Common myeloid progenitor, CD34-positive (primary cell): ENCODE data around the gene KCNH2.

ENCODE experiments used
- CTCF ChIA-PET: fragments of 350-600 bp; sonication (Branson Sonifier 250); formaldehyde crosslinking; loops from one replicate; lab custom pipeline; 2021; ENCODE audit warnings: antibody characterized with exemption; lab: Charles Lee
- POLR2A ChIA-PET: fragments of 350-600 bp; sonication (Branson Sonifier 250); formaldehyde crosslinking; loops from one replicate; lab custom pipeline; 2021; ENCODE audit warnings: antibody characterized with exemption; lab: Charles Lee
- DNase-seq, 3 donors: peaks; one replicate each; pipeline versions ENCODE4 v3.0.0 to v3.0.0-alpha.2; 2013
- H3K27ac ChIP-seq, 2 experiments: 1 replicate in 1 of 2; 2 replicates in 1 of 2; pipeline ENCODE4 v1.7.0; 2013; ENCODE audit warnings: inconsistent platforms in 2 of 2, low read length in 2 of 2, mild to moderate bottlenecking in 2 of 2, low read depth in 1 of 2, moderate library complexity in 1 of 2; ENCODE audit not compliant: severe bottlenecking in 2 of 2, insufficient read depth in 1 of 2, poor library complexity in 1 of 2
- H3K27me3 ChIP-seq, 5 experiments: replicated peaks in 2 of 5; 1 replicate in 3 of 5; 2 replicates in 2 of 5; pipeline versions ENCODE4 v1.6.1 to v1.7.0; 2013; ENCODE audit warnings: low read length in 4 of 5, mild to moderate bottlenecking in 2 of 5, moderate library complexity in 2 of 5, inconsistent platforms in 1 of 5; ENCODE audit not compliant: insufficient read depth in 5 of 5, control insufficient read depth in 4 of 5
- H3K36me3 ChIP-seq, 4 experiments: 1 replicate in 2 of 4; 2 replicates in 2 of 4; pipeline versions ENCODE4 v1.6.1 to v1.7.0; 2013; ENCODE audit warnings: low read length in 3 of 4, control low read depth in 1 of 4, mild to moderate bottlenecking in 1 of 4; ENCODE audit not compliant: control insufficient read depth in 4 of 4, insufficient read depth in 4 of 4
- H3K4me1 ChIP-seq, 4 experiments: 1 replicate in 3 of 4; 2 replicates in 1 of 4; pipeline versions ENCODE4 v1.6.1 to v1.7.1; 2013; ENCODE audit warnings: low read length in 3 of 4, mild to moderate bottlenecking in 3 of 4, control low read depth in 1 of 4, inconsistent platforms in 1 of 4, moderate library complexity in 1 of 4; ENCODE audit not compliant: control insufficient read depth in 4 of 4, insufficient read depth in 4 of 4; ENCODE audit errors: control extremely low read depth in 1 of 4
- H3K4me3 ChIP-seq, 7 experiments: 1 replicate in 4 of 7; 2 replicates in 3 of 7; pipeline versions ENCODE4 v1.5.1 to v1.7.0; 2013; ENCODE audit warnings: mild to moderate bottlenecking in 7 of 7, low read length in 6 of 7, moderate library complexity in 6 of 7, inconsistent platforms in 2 of 7, low read depth in 2 of 7, control low read depth in 1 of 7; ENCODE audit not compliant: insufficient read depth in 4 of 7, control insufficient read depth in 1 of 7; ENCODE audit errors: extremely low read depth in 1 of 7
- H3K9me3 ChIP-seq, 5 experiments: 1 replicate in 4 of 5; 2 replicates in 1 of 5; pipeline versions ENCODE4 v1.6.1 to v1.7.1; 2013; ENCODE audit warnings: low read length in 4 of 5, mild to moderate bottlenecking in 2 of 5, inconsistent platforms in 1 of 5, low read depth in 1 of 5, moderate library complexity in 1 of 5; ENCODE audit not compliant: control insufficient read depth in 4 of 5, insufficient read depth in 2 of 5; ENCODE audit errors: control extremely low read depth in 1 of 5
- WGBS: methylation state at CpG from one replicate; pipeline ENCODE4 v1.1.5; 2013; ENCODE audit not compliant: insufficient coverage; 5-methylcytosine and 5-hydroxymethylcytosine counted together

KCNH2 gene

GRCh38 chr7:150918378-150918777, 59.7 kb downstream of the KCNH2 start:
- H3K27me3 ChIP-seq: peaks cover 4 to 22% (median 13%) of the 10 kb centered on the region in 5 experiments
- H3K4me1 ChIP-seq: peaks cover 0 to 8% (median 2%) of the 10 kb centered on the region in 4 experiments
- POLR2A ChIA-PET: no interaction called here
- 96% methylated on average over 6 of the region's 6 CpGs for WGBS
- no peak overlapping the region for H3K4me3 ChIP-seq
- no peaks in the 10 kb centered on the region for H3K36me3 ChIP-seq
- CTCF ChIA-PET: interaction anchor here (0.7 to 3.4 kb wide), 2 partner anchors 12 to 20 kb away, joined by 3 to 20 read pairs; no protein-coding TSS in a partner anchor
- DNase-seq: no peak
- H3K27ac ChIP-seq: no peak overlapping the region
- H3K9me3 ChIP-seq: no peaks in the 10 kb centered on the region

GRCh38 chr7:150917969-150918368, 60.2 kb downstream of the KCNH2 start:
- H3K27me3 ChIP-seq: peaks cover 4 to 22% (median 17%) of the 10 kb centered on the region in 5 experiments
- no peak for DNase-seq
- H3K9me3 ChIP-seq: no peaks in the 10 kb centered on the region
- H3K27ac ChIP-seq: no peak overlapping the region
- no peaks in the 10 kb centered on the region for H3K36me3 ChIP-seq
- CTCF ChIA-PET: interaction anchor here (0.7 to 3.4 kb wide), 2 partner anchors 12 to 20 kb away, joined by 3 to 20 read pairs; no protein-coding TSS in a partner anchor
- H3K4me1 ChIP-seq: peaks cover 0 to 4% (median under 1%) of the 10 kb centered on the region in 4 experiments
- 60% methylated on average over 1 of the region's 7 CpGs for WGBS
- POLR2A ChIA-PET: interaction anchor here (0.6 kb wide), 1 partner anchor 437 kb away, joined by 4 read pairs; no protein-coding TSS in a partner anchor
- H3K4me3 ChIP-seq: no peak overlapping the region

- DNase-seq: no peak
- 99% methylated on average over 10 of the region's 10 CpGs for WGBS
- H3K27me3 ChIP-seq: peaks cover 3 to 35% (median 19%) of the 10 kb centered on the region in 5 experiments
- H3K27ac ChIP-seq: no peak overlapping the region
- no peaks in the 10 kb centered on the region for H3K9me3 ChIP-seq
- ChIA-PET POLR2A (no interaction called here), CTCF (interaction anchor here (0.7 kb wide), 1 partner anchor 15 kb away, joined by 3 read pairs; no protein-coding TSS in a partner anchor)
- H3K36me3 ChIP-seq: no peaks in the 10 kb centered on the region
- no peak overlapping the region for H3K4me3 ChIP-seq
- no peaks in the 10 kb centered on the region for H3K4me1 ChIP-seq
Observed at GRCh38 chr7:150916670-150917069, 61.5 kb downstream of the KCNH2 start.

GRCh38 chr7:150914966-150915365, 63.2 kb downstream of the KCNH2 start:
- no peak for DNase-seq
- WGBS: 96% methylated on average over 6 of the region's 6 CpGs

GRCh38 chr7:150914196-150914595, 63.9 kb downstream of the KCNH2 start:
- Histone ChIP-seq H3K4me1 (peaks cover 0 to 8% (median 6%) of the 10 kb centered on the region in 4 experiments), H3K9me3 (no peaks in the 10 kb centered on the region), H3K27me3 (peaks cover 1 to 43% (median 17%) of the 10 kb centered on the region in 5 experiments), H3K27ac (no peak overlapping the region), H3K4me3 (no peak overlapping the region), H3K36me3 (no peaks in the 10 kb centered on the region)
- no peak for DNase-seq
- WGBS: 98% methylated on average over 5 of the region's 6 CpGs
- POLR2A ChIA-PET: no interaction called here
- CTCF ChIA-PET: interaction anchor here (1.7 kb wide), 1 partner anchor 9 kb away, joined by 4 read pairs; no protein-coding TSS in a partner anchor

More at GRCh38 chr7:150914966-150915365, 63.2 kb downstream of the KCNH2 start:
- ChIA-PET POLR2A (no interaction called here), CTCF (interaction anchor here (0.8 to 1.7 kb wide), 6 partner anchors 8 to 69 kb away, joined by 3 to 4 read pairs (median 3); no protein-coding TSS in a partner anchor)
- Histone ChIP-seq H3K4me3 (no peak overlapping the region), H3K9me3 (no peaks in the 10 kb centered on the region), H3K27me3 (peaks cover 3 to 45% (median 18%) of the 10 kb centered on the region in 5 experiments), H3K27ac (no peak overlapping the region), H3K36me3 (no peaks in the 10 kb centered on the region), H3K4me1 (peaks cover 0 to 4% (median 1%) of the 10 kb centered on the region in 4 experiments)

GRCh38 chr7:150912427-150912826, 65.7 kb downstream of the KCNH2 start:
- H3K4me1 ChIP-seq: peaks cover 0 to 12% (median 10%) of the 10 kb centered on the region in 4 experiments
- no peak overlapping the region for H3K27ac ChIP-seq
- CTCF ChIA-PET: interaction anchor here (1.0 to 2.3 kb wide), 8 partner anchors 12 to 79 kb away, joined by 4 to 8 read pairs (median 4); partner anchors contain the start of gene NOS3
- H3K36me3 ChIP-seq: no peaks in the 10 kb centered on the region
- H3K27me3 ChIP-seq: peaks cover 0 to 40% (median 17%) of the 10 kb centered on the region in 5 experiments
- WGBS: 100% methylated on average over 6 of the region's 7 CpGs
- POLR2A ChIA-PET: interaction anchor here (1.4 kb wide), 1 partner anchor 9 kb away, joined by 3 read pairs; no protein-coding TSS in a partner anchor
- no peaks in the 10 kb centered on the region for H3K9me3 ChIP-seq
- no peak overlapping the region for H3K4me3 ChIP-seq
- DNase-seq: no peak
